HG03442 (cell line): ENCODE results near the gene ARID1A.

Experiments used
- ATAC-seq: cut with Tn5 transposase; IDR thresholded peaks from one replicate; pipeline ENCODE4 v1.9.1; 2021; ENCODE audit warnings: mild to moderate bottlenecking, moderate library complexity; ENCODE audit not compliant: unreplicated experiment

Gene ARID1A

GRCh38 chr1:26726784-26727183, 31.0 kb downstream of the ARID1A start:
- no peak for ATAC-seq

GRCh38 chr1:26727476-26727875, 31.7 kb downstream of the ARID1A start:
- no peak for ATAC-seq

- ATAC-seq = no peak
These were observed 32.8 kb downstream of the ARID1A start for GRCh38 chr1:26728645-26729044.

- ATAC-seq = no peak
These were observed 33.8 kb downstream of the ARID1A start for GRCh38 chr1:26729633-26730032.

GRCh38 chr1:26730695-26731094, 34.9 kb downstream of the ARID1A start:
- ATAC-seq = no peak

GRCh38 chr1:26731233-26731902, 35.6 kb downstream of the ARID1A start:
- ATAC-seq = no peak

GRCh38 chr1:26733392-26733791, 37.6 kb downstream of the ARID1A start:
- ATAC-seq = no peak

- ATAC-seq = no peak
These were observed 38.2 kb downstream of the ARID1A start for GRCh38 chr1:26733982-26734381.

GRCh38 chr1:26734501-26735058, 38.8 kb downstream of the ARID1A start:
- no peak for ATAC-seq

GRCh38 chr1:26739329-26739914, 43.6 kb downstream of the ARID1A start:
- no peak for ATAC-seq

- ATAC-seq = no peak
These were observed 44.3 kb downstream of the ARID1A start for GRCh38 chr1:26740023-26740634.

GRCh38 chr1:26740952-26741351, 45.1 kb downstream of the ARID1A start:
- ATAC-seq = no peak

GRCh38 chr1:26743426-26744059, 47.7 kb downstream of the ARID1A start:
- peak; percentile 2 for ATAC-seq

- ATAC-seq = peak; percentile 96
These were observed 48.5 kb downstream of the ARID1A start for GRCh38 chr1:26744075-26744959.

- ATAC-seq = no peak
These were observed 49.4 kb downstream of the ARID1A start for GRCh38 chr1:26745191-26745590.

GRCh38 chr1:26747048-26747447, 51.2 kb downstream of the ARID1A start:
- no peak for ATAC-seq

GRCh38 chr1:26748351-26748750, 52.5 kb downstream of the ARID1A start:
- no peak for ATAC-seq

- ATAC-seq = no peak
These were observed 53.6 kb downstream of the ARID1A start for GRCh38 chr1:26749458-26749857.

GRCh38 chr1:26750428-26750827, 54.6 kb downstream of the ARID1A start:
- ATAC-seq = no peak

GRCh38 chr1:26752519-26752918, 56.7 kb downstream of the ARID1A start:
- no peak for ATAC-seq
